Left lung (tissue), 10 donors: ENCODE results near the gene CTSO. TPM values are rescaled to one million over a fixed set of nuclear protein-coding genes. Genes with fewer than 3 reads are reported as not detected.

Source experiments
- ATAC-seq: fragments of 200-7000 bp; cut with Tn5 transposase; one replicate; pipeline ENCODE4 v1.9.1; 2020; ENCODE audit warnings: moderate library complexity
- DNase-seq, 4 donors: peaks; one replicate each; pipeline ENCODE4 v3.0.0-alpha.2; 2013 to 2020
- H3K27ac ChIP-seq, 2 donors: fragments of 200-600 bp; sonication (generic) in 1 of 2; one replicate each; pipeline versions ENCODE4 v1.5.0 to v1.8.0; 2020 to 2021
- H3K27me3 ChIP-seq, 2 donors: fragments of 200-600 bp; sonication (generic) in 1 of 2; one replicate each; pipeline versions ENCODE4 v1.5.0 to v1.8.0; 2020 to 2021
- H3K36me3 ChIP-seq, 2 donors: fragments of 200-600 bp; sonication (generic) in 1 of 2; one replicate each; pipeline versions ENCODE4 v1.5.0 to v1.8.0; 2020 to 2021
- H3K4me1 ChIP-seq, 2 donors: fragments of 200-600 bp; one replicate each; pipeline ENCODE4 v1.8.0; 2021
- H3K4me3 ChIP-seq, 2 donors: fragments of 200-600 bp; sonication (generic) in 1 of 2; one replicate each; pipeline versions ENCODE4 v1.5.0 to v1.8.0; 2020 to 2021; ENCODE audit warnings: mild to moderate bottlenecking in 1 of 2
- H3K9me3 ChIP-seq, 2 donors: fragments of 200-600 bp; sonication (generic) in 1 of 2; one replicate each; pipeline versions ENCODE4 v1.5.0 to v1.8.0; 2020 to 2021
- intact Hi-C, 2 donors: fragments of 100-400 bp; cut with DNase I; formaldehyde crosslinking; loops; one replicate each; pipeline versions ENCODE4 v1.11.2 to v1.14.2; 2022
- polyA plus RNA-seq, 6 donors: library from polyadenylated mRNA; unstranded; fragments of 120-200 nt; gene quantifications; one replicate each; pipeline ENCODE4 v1.2.1, GENCODE V29; 2013; ENCODE audit not compliant: insufficient read length in 6 of 6
- total RNA-seq, 2 donors: library from RNA; stranded (reverse); fragmentation: NEBNext Ultra II Directional; extraction: Animal tissue kit (Norgen Biotek cat#: 25700); gene quantifications; one replicate each; pipeline ENCODE4 v1.2.1, GENCODE V29; 2021
- TF ChIP-seq, protein P1 (sequence below), 2 donors: fragments of 200-600 bp; sonication (generic) in 1 of 2; IDR thresholded peaks; one replicate each; pipeline versions ENCODE4 v1.5.0 to v1.8.0; 2021; ENCODE audit warnings: antibody characterized with exemption in 2 of 2
- donor health status: DM: no; HTN: yes; CAD: no.
- donor health status: DM: no; HTN: no; CAD: no.

The CTSO gene
- total and polyA plus RNA-seq, 8 donors: 20.9 to 63.8 (median 57.3) TPM

DNA sequence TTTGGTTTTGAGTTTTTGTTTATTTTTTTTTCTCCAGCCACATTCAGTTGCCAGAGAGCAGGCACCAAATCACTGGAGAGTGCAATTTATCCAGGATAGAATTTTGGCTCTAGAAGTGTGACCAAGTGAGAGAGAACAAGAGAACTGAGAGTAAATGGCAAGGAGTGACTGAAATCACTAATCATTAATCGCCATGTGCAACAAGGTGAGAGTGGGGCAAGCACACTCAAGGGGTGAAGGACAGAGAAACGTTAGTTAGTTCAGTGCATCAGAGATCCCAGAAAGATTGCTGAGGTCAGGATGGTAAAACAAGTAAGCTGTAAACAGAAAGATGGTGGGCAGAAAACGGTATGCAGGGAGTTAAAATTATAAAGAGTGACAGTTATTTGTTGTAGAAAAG, 69.8 kb downstream of the CTSO start:
- H3K27ac ChIP-seq: no peak overlapping the region
- no peak overlapping the region for H3K4me3 ChIP-seq
- DNase-seq (no peak), ATAC-seq (no peak)
- H3K4me1 ChIP-seq: no peaks in the 10 kb centered on the region
- no peaks in the 10 kb centered on the region for H3K36me3 ChIP-seq
- H3K9me3 ChIP-seq: no peaks in the 10 kb centered on the region
- intact Hi-C loops: no loop called here
- TF ChIP-seq, protein P1, sequence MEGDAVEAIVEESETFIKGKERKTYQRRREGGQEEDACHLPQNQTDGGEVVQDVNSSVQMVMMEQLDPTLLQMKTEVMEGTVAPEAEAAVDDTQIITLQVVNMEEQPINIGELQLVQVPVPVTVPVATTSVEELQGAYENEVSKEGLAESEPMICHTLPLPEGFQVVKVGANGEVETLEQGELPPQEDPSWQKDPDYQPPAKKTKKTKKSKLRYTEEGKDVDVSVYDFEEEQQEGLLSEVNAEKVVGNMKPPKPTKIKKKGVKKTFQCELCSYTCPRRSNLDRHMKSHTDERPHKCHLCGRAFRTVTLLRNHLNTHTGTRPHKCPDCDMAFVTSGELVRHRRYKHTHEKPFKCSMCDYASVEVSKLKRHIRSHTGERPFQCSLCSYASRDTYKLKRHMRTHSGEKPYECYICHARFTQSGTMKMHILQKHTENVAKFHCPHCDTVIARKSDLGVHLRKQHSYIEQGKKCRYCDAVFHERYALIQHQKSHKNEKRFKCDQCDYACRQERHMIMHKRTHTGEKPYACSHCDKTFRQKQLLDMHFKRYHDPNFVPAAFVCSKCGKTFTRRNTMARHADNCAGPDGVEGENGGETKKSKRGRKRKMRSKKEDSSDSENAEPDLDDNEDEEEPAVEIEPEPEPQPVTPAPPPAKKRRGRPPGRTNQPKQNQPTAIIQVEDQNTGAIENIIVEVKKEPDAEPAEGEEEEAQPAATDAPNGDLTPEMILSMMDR (IDR thresholded peaks at IDR 0.05): no peak
- no peaks in the 10 kb centered on the region for H3K27me3 ChIP-seq

DNA sequence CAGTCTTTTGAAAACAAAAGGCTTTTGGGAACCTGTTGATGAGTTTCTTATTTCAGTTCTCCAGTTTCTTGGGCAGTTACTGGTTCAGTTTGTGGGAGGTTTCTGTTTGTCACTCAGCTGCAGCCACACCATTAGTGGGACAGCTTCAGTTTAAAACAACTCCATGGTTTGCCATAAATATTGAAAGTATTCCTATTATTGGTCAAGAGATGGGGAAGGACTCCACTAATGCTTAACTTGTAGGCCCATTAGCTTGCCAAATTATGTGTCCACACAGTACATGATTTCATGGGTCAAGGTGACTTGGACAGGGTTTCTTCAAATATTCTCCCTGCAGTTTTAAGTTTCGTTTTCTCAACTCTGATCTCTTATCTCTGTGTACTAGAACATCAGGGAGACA, 72.1 kb downstream of the CTSO start:
- intact Hi-C loops: no loop called here
- no peak for ATAC-seq

DNA sequence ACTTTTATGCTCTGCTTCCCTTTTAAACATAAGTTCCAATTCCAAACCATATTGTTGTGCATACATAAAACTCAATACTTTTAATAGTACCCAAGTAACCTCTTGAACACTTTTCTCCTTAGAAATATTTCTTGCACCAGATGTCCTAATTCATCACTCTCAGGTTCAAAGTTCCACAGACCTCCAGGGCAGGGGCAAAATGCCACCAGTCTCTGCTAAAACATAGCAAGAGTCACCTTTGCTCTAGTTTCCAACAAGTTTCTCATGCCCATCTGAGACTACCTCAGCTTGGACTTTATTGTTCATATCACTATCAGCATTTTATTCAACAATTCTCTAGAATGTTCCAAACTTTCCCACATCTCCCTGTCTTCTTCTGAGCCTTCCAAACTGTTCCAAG, 73.9 kb downstream of the CTSO start:
- TF ChIP-seq, protein P1 (IDR thresholded peaks at IDR 0.05): no peak
- H3K36me3 ChIP-seq: no peaks in the 10 kb centered on the region
- H3K27ac ChIP-seq: no peak overlapping the region
- no peaks in the 10 kb centered on the region for H3K4me1 ChIP-seq
- ATAC-seq: no peak
- no peak overlapping the region for H3K4me3 ChIP-seq
- H3K27me3 ChIP-seq: no peaks in the 10 kb centered on the region
- peaks cover 0 to 21% of the 10 kb centered on the region in 2 donors for H3K9me3 ChIP-seq
- DNase-seq: no peak
- intact Hi-C loops: no loop called here

More for the DNA sequence above, 72.1 kb downstream of the CTSO start:
- Histone ChIP-seq H3K27ac (no peak overlapping the region), H3K27me3 (no peaks in the 10 kb centered on the region), H3K36me3 (no peaks in the 10 kb centered on the region), H3K4me3 (no peak overlapping the region), H3K9me3 (peaks cover 0 to 6% of the 10 kb centered on the region in 2 donors), H3K4me1 (no peaks in the 10 kb centered on the region)
- DNase-seq: no peak
- TF ChIP-seq, protein P1 (IDR thresholded peaks at IDR 0.05): no peak

DNA sequence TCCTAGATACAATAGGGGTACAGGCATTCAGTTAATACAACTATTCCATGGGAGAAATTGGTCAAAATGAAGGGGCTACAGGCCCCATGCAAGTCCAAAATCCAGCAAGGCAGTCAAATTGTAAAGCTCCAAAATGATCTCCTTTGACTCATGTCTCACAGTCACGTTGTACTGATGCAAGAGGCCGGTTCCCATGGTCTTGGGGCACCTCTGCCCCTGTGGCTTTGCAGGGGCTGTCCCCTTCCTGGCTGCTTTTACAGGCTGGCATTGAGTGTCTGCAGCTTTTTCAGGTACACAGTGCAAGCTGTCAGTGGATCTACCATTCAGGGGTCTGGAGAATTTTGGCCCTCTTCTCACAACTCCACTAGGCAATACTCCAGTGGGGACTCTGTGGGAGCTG, 75.1 kb downstream of the CTSO start:
- ATAC-seq (no peak), DNase-seq (no peak)
- TF ChIP-seq, protein P1 (IDR thresholded peaks at IDR 0.05): no peak
- no peak overlapping the region for H3K4me3 ChIP-seq
- no peaks in the 10 kb centered on the region for H3K27me3 ChIP-seq
- H3K9me3 ChIP-seq: peaks cover 0 to 28% of the 10 kb centered on the region in 2 donors
- intact Hi-C loops: no loop called here
- no peaks in the 10 kb centered on the region for H3K36me3 ChIP-seq
- no peaks in the 10 kb centered on the region for H3K4me1 ChIP-seq
- no peak overlapping the region for H3K27ac ChIP-seq

DNA sequence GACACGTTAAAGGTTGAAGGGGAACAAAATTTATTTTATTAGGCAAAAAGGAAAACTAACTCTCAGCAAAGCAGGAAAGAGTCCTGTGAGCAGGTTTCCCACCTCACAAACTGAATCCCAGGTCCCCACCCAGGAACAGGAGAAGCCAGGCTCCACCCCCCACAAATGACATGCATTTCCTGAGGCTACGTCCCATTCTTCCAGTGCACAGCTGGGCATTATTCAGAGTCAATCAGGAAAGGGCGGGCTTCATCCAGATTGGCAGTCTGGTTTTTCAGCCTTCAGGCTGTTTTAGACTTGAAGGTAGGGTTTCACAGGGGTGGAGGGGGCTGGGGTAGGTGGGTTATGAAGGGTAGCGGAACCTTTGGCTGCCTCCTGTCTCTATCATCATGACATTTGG, 75.7 kb downstream of the CTSO start:
- ATAC-seq (no peak), DNase-seq (no peak)
- TF ChIP-seq, protein P1 (IDR thresholded peaks at IDR 0.05): no peak

More for the DNA sequence above, 75.7 kb downstream of the CTSO start:
- no peaks in the 10 kb centered on the region for H3K4me1 ChIP-seq
- H3K9me3 ChIP-seq: peaks cover 0 to 28% of the 10 kb centered on the region in 2 donors
- H3K27ac ChIP-seq: no peak overlapping the region
- H3K27me3 ChIP-seq: no peaks in the 10 kb centered on the region
- H3K36me3 ChIP-seq: no peaks in the 10 kb centered on the region
- no peak overlapping the region for H3K4me3 ChIP-seq
- intact Hi-C loops: no loop called here
